Urinary bladder (tissue), 4 donors: ENCODE data around the gene PRPF19. TPM values are rescaled to one million over a fixed set of nuclear protein-coding genes. Genes with fewer than 3 reads are reported as not detected.

Experiments
- DNase-seq: peaks from one replicate; pipeline ENCODE4 v3.0.0-alpha.2; 2015; ENCODE audit errors: extremely low spot score
- H3K27ac ChIP-seq: one replicate; pipeline ENCODE4 v1.5.1; 2013; ENCODE audit warnings: low read depth, mild to moderate bottlenecking, moderate library complexity
- H3K36me3 ChIP-seq: one replicate; pipeline ENCODE4 v1.6.1; 2013; ENCODE audit warnings: mild to moderate bottlenecking, moderate library complexity; ENCODE audit not compliant: insufficient read depth
- H3K4me1 ChIP-seq: one replicate; pipeline ENCODE4 v1.6.1; 2013; ENCODE audit warnings: mild to moderate bottlenecking, moderate library complexity; ENCODE audit not compliant: insufficient read depth
- H3K4me3 ChIP-seq: one replicate; pipeline ENCODE4 v1.5.1; 2013; ENCODE audit warnings: low read depth, low read length
- WGBS: extraction: QIAGEN DNeasy Blood & Tissue Kit; methylation state at CpG from one replicate; pipeline ENCODE4 v1.1.7; 2013; 5-methylcytosine and 5-hydroxymethylcytosine counted together
- polyA plus RNA-seq: library from polyadenylated mRNA; stranded (reverse); fragments of 200-250 nt; gene quantifications from one replicate; pipeline ENCODE4 v1.2.3, GENCODE V29; 2013
- total RNA-seq: library from RNA; depleted of rRNA; stranded (reverse); fragments of >200 nt; gene quantifications from one replicate; pipeline ENCODE4 v1.2.3, GENCODE V29; 2014
- donor health status: healthy with polysubstance abuse.
- donor health status: healthy.

The PRPF19 gene
- total and polyA plus RNA-seq, 2 donors, result 31.2 to 83.0 TPM

- Histone ChIP-seq H3K36me3 (peaks cover 3% of the 10 kb centered on the region), H3K4me3 (no peak overlapping the region), H3K27ac (no peak overlapping the region), H3K4me1 (no peaks in the 10 kb centered on the region)
- 43% methylated on average over 8 of the region's 8 CpGs for WGBS
- no peak for DNase-seq
These were observed 51.3 kb downstream of the PRPF19 start for GRCh38 chr11:60854847-60855725.

- H3K27ac ChIP-seq, result no peak overlapping the region
- H3K36me3 ChIP-seq, result peaks cover 3% of the 10 kb centered on the region
- no peaks in the 10 kb centered on the region for H3K4me1 ChIP-seq
- no peak for DNase-seq
- H3K4me3 ChIP-seq, result no peak overlapping the region
- WGBS, result 74% methylated on average over 8 of the region's 8 CpGs
These were observed 52.1 kb downstream of the PRPF19 start for GRCh38 chr11:60854140-60854846.

DNA sequence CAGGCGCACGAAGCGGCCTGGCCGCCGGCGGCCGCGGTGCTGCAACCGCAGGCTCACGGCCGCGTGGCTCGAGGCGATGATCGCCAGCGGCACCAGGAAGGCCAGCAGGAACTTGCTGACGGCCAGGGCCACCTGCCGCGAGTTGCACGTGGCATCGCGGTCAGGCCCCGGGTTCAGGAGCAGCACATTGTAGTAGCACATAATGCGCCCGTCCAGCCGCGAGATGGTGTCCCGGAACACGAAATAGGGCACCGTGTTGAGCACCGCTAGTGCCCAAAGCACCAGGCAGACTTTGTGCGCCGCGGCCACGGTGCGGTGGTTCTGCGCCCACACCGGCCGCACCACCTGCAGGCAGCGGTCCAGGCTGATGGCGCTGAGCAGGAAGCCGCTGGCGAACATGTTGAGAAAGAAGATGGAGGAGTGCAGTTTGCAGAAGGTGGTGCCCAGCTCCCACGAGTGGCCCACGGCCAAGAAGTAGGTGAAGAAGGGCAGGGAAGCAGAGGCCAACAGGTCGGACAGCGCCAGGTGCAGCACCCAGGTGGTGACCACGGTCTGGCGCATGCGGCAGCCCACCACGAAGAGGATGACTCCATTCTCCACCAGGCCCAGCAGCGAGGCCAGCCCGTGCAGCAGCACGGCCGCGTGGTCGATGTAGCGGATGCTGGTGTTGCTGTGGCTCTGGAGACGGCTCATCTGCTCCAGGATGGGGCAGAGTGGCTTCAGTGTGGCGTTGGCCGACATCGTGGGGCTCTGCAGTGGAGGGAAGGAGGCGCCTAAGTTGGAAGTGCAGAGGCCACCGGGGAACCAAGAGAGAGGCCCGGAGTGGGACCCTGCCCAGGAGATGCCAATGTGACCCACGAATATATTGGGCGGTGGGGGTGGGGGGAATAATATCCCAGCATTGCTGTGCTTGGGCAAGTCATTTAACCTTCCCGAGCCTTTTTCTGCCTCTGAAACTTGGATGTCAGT lies 53.1 kb downstream of the PRPF19 start:
- Histone ChIP-seq H3K36me3 (peaks cover 3% of the 10 kb centered on the region), H3K4me1 (no peaks in the 10 kb centered on the region), H3K4me3 (no peak overlapping the region), H3K27ac (no peak overlapping the region)
- WGBS, result 80% methylated on average over 68 of the region's 68 CpGs
- no peak for DNase-seq

DNA sequence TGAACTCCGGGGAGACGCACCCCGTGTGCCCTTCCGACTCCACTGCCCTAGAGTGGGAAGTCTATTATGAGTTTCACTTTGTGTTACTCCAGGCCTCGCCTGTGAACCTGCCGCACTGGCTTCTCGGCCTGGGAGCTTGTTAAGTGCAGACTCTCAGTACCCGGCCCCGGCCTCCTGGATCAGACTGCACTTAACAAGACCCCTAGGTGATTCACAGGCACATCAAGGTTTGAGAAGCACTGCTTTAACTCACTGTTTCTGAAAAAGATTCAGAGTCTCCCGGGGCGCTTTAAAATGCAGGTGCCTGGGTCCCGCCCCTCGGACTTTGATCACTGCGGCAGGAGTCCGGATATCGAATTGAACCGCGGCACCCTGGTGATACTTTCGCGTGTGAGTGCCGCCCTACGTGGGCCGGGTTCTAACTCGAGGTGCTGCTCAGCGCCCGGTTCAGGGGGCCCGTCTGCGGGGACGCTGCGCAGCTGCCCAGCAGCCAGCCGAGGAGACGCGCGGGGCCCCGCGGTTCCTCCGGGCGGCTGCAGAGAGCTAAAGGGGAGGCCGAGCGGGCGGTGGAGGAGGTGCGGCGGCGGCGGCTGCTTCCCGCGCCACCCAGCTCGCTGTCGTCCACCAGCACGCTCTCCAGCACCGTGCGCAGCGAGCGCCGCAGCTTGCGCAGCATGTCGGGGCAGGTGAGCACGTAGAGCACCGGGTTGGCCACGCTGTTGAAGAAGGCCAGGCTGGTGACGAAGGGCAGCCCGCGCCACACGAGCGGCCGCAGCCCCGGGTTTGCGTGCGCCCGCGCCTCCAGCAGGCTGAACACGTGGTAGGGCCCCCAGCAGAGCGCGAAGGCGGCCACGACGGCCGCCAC lies 54.0 kb downstream of the PRPF19 start:
- 30% methylated on average over 78 of the region's 78 CpGs for WGBS
- no peak for DNase-seq
- no peak overlapping the region for H3K4me3 ChIP-seq
- H3K36me3 ChIP-seq, result peaks cover 3% of the 10 kb centered on the region
- H3K4me1 ChIP-seq, result no peaks in the 10 kb centered on the region
- H3K27ac ChIP-seq, result no peak overlapping the region

DNA sequence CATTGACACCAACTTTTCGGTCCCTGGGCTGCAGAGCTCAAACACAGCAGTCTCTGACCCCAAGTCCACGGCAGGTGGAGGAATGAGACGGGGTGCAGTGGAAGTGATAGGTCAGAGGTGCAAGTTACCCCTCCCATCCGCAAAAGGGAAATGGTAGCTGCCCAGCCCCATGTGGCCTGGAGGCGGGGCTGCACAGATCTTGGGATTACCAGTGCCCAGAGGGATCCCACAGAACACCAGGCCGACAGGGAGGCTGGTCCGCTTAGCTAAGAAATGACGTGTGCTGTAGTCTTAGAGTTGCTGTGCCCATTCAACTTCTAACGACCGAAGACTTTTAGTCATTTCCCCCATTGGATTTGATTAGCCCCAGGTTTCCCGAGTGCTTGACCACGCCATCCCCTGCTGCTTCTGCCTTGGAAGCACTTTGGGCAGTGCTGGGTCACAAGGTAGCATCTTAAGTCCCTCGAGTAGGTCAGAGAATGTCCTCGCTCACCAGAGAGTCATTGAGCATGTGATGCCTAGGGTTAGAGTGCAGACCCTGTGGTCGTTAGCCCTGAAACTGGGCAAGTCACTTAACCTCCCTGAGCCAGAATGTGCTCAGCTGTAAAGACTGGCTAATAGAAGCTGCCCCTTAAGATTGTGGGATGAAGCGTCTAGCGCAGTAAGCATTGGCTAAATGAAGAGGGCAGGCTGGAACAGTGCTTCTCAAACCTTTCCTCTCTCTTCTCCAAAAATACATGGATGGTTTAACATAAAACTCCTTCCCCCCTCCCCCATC lies 54.9 kb downstream of the PRPF19 start:
- no peak overlapping the region for H3K27ac ChIP-seq
- no peak overlapping the region for H3K4me3 ChIP-seq
- WGBS, result 87% methylated on average over 17 of the region's 17 CpGs
- H3K4me1 ChIP-seq, result no peaks in the 10 kb centered on the region
- peaks cover 3% of the 10 kb centered on the region for H3K36me3 ChIP-seq
- no peak for DNase-seq

DNA sequence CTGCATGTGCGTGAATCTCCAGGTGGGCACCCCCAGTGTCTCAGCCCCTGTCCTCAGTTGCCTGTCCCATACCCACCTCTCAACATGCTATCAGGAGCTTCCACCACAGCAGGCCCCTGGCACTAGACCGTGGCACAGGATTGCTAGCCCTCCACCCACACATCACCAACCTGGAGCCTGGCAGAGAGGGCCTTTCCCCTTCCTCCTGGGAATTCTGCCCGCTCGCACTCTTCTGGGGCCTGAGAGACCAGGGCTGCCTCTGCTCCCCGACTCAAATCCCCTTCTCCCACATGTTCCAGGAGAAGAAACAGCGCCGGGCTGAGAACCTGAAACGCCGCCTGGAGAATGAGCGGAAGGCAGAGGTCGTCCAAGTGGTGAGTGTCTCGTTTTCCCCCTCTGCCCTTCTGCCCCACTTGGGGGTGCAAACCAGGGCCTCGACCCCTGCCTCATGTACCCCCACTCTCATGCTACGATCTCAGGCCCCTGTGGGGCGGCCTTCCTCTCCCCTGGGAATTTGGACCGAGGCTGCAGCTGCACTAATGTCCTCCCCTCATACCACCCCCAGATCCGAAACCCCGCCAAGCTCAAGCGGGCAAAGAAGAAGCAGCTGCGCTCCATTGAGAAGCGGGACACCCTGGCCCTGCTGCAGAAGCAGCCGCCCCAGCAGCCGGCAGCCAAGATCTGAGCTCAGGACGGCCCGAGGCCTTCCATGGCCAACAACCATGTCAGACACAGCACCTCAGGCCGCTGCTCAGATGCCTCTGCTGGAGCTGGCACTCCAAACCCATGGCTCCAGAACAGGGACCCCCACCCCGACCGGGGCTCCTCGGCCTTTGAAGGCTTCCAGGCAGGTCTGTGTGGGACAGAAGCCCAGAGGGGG lies 56.5 kb downstream of the PRPF19 start:
- no peak for DNase-seq
- Histone ChIP-seq H3K4me1 (no peaks in the 10 kb centered on the region), H3K4me3 (no peak overlapping the region), H3K36me3 (peaks cover 3% of the 10 kb centered on the region), H3K27ac (no peak overlapping the region)
- 93% methylated on average over 29 of the region's 29 CpGs for WGBS

- WGBS, result 87% methylated on average over 10 of the region's 10 CpGs
- H3K4me3 ChIP-seq, result no peak overlapping the region
- no peak for DNase-seq
- no peaks in the 10 kb centered on the region for H3K4me1 ChIP-seq
- no peak overlapping the region for H3K27ac ChIP-seq
- peaks cover 3% of the 10 kb centered on the region for H3K36me3 ChIP-seq
These were observed 57.7 kb downstream of the PRPF19 start for GRCh38 chr11:60848714-60849151.

- WGBS, result 93% methylated on average over 12 of the region's 12 CpGs
- Histone ChIP-seq H3K4me1 (no peaks in the 10 kb centered on the region), H3K4me3 (no peak overlapping the region), H3K27ac (no peak overlapping the region), H3K36me3 (peaks cover 3% of the 10 kb centered on the region)
- no peak for DNase-seq
These were observed 58.5 kb downstream of the PRPF19 start for GRCh38 chr11:60847896-60848295.

GRCh38 chr11:60847281-60847680 lies 59.1 kb downstream of the PRPF19 start:
- Histone ChIP-seq H3K27ac (no peak overlapping the region), H3K4me1 (no peaks in the 10 kb centered on the region), H3K36me3 (peaks cover 3% of the 10 kb centered on the region), H3K4me3 (no peak overlapping the region)
- 73% methylated on average over 13 of the region's 13 CpGs for whole genome bisulfite sequencing
- no peak for DNase-seq

DNA sequence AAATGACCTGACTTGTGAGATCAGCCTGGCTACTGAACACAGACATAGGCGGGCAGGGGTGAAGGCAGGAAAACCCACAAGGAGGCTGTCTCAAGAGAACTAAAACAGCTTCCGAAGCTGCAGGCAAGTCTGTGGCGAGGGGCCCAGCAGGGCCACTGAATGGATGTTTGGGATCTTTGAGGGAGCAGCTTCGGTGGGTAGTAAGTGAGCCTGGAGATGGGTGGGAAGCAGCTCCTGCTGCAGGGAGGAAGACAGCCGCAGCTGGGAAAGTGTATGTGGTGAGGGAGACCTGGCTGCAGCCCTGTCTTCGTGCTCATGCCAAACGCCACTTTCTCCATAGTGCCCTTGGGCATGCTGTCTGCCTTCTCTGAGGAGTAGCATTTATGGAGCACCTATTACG lies 61.0 kb downstream of the PRPF19 start:
- no peak for DNase-seq
- no peak overlapping the region for H3K27ac ChIP-seq
- no peaks in the 10 kb centered on the region for H3K36me3 ChIP-seq
- WGBS, result 84% methylated on average over 8 of the region's 8 CpGs
- H3K4me3 ChIP-seq, result no peak overlapping the region
- peaks cover 5% of the 10 kb centered on the region for H3K4me1 ChIP-seq

- H3K36me3 ChIP-seq, result no peaks in the 10 kb centered on the region
- DNase-seq, result no peak
- no peak overlapping the region for H3K4me3 ChIP-seq
- peaks cover 5% of the 10 kb centered on the region for H3K4me1 ChIP-seq
- 47% methylated on average over 4 of the region's 4 CpGs for WGBS
- H3K27ac ChIP-seq, result no peak overlapping the region
These were observed 61.5 kb downstream of the PRPF19 start for GRCh38 chr11:60844870-60845221.
